GM12801 (cell line): ENCODE results near the gene MORN5.

Experiments used
- TF ChIP-seq, protein P1 (sequence below): IDR thresholded peaks from one replicate; pipeline ENCODE4 v1.5.1; 2011; ENCODE audit warnings: control low read depth; ENCODE audit not compliant: insufficient read length; ENCODE audit errors: extremely low read depth

The MORN5 gene

DNA sequence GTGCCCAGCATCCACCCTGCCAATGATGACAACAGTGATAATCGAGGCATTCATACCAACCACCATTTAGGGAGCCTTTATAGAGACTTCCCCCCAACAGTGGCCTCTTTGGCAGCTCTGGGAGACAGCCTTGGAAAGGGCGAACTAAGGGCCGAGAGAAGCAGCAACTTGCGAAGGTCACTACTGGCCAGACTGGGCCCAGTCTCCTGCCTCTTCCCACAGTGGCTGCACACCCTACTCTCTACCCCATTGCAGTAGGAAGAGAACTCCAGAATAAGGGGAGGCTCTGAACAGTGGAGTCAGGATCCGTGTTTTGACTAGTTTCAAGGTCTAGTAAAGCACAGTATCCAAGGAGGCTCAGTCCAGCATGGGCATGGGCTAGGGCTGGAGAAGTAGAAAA, 63.7 kb downstream of the MORN5 start:
- TF ChIP-seq, protein P1, sequence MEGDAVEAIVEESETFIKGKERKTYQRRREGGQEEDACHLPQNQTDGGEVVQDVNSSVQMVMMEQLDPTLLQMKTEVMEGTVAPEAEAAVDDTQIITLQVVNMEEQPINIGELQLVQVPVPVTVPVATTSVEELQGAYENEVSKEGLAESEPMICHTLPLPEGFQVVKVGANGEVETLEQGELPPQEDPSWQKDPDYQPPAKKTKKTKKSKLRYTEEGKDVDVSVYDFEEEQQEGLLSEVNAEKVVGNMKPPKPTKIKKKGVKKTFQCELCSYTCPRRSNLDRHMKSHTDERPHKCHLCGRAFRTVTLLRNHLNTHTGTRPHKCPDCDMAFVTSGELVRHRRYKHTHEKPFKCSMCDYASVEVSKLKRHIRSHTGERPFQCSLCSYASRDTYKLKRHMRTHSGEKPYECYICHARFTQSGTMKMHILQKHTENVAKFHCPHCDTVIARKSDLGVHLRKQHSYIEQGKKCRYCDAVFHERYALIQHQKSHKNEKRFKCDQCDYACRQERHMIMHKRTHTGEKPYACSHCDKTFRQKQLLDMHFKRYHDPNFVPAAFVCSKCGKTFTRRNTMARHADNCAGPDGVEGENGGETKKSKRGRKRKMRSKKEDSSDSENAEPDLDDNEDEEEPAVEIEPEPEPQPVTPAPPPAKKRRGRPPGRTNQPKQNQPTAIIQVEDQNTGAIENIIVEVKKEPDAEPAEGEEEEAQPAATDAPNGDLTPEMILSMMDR: no peak

DNA sequence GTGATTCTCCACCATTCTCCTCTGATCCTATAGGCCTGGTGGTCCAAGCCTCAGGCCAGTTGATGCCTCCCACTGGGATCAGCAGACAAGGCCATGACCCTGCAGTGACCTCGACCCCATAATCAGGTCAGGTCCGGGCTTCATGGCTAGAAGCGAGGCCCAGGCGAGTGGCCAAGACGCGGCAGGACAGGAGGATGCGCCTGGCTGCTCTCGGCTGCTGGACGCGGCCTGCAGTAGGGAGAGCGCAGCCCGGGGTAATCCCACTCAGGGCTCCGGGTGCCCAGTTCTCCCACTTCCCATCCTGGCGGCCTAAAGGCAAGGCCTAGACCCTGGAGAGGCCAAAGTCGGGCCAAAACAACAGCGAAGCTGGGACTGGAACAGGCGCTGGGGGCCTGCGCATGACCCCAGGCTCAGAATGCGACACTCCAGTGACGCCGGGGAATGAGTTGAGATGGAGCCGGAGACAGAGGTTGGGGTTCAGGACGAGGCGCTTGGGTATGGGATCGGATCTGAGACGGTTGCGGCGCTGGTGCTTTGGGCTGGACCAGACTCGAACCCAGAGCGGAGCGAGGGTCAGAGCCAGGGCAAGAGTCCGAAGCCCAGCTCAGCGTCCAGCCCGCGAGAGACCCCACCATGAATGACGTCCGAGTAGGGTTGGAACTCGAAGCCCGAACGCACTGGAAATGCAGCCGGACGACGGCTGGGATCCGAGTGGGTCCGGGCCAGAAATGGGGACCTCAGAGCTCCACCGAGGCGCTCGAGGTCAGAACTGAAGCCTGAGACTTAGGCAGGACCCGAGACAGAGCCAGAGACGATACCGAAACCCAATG, 65.8 kb downstream of the MORN5 start:
- TF ChIP-seq, protein P1: no peak

DNA sequence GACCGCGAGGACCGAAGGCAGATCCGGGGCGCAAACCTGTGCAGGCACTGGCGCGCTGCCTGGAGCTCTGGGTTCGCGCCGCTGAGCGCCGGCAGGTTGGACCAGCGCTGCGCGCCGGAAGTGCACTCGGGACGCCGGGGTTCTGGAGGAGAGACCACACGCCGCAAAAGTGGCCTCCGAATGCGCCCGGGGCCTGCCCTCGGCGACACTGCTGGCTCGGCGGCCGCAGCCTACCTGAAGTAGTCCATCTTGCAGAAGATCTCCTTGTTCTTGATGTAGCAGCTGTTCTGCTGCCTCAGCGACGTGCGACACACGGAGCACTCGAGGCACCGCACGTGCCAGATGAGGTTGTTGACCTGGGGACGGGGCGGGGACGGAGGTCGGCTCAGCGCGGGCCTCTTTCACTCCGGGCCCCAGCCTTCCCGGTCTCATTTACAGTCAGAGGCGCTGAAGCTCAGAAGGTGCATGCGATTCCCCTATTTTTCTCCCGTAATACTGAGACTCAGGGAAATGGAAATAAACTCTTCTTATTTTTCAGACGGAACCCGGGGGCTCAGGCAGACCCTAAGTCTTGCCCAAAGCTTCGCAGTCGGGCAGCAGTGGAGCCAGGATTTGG, 66.5 kb downstream of the MORN5 start:
- TF ChIP-seq, protein P1: no peak

DNA sequence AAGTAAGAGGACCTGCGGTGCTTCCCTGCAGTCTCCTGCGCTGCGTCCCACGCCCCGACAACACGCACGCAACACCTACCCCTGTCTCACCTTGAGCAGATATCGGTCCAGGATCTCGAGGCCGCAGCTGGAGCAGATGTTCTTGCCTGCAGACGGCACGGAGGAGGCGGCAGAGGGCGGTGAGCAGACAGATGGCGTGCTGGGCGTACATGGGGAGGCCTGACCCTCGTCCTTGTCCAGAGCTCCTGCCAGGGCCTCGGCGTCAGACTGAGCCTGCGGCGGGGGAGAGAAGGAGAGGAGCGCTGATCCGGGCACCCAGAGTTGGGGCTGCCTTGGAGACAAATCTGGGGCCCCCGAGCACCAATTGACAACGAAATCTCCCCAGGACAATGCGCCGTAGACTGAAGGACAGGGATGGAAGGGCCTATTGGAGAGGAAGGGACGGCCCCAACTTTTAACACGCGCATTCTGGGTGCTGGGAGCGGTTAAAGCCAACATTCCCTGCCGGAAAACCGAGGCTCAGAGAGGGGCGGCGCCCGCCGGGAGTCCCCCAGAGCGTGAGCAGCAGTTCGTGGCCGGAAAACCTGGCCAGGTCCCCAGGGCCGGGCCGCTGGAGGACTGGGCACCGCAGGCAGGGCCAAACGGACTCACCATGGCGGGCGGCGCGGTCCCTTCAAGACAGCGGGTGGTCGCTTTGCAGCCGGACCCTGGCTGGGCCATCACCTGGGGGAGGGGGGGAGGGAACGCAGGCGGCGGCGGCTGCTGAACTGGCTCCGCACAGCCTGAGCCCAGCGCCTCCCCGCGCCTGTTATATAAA, 67.3 kb downstream of the MORN5 start:
- TF ChIP-seq, protein P1: no peak

DNA sequence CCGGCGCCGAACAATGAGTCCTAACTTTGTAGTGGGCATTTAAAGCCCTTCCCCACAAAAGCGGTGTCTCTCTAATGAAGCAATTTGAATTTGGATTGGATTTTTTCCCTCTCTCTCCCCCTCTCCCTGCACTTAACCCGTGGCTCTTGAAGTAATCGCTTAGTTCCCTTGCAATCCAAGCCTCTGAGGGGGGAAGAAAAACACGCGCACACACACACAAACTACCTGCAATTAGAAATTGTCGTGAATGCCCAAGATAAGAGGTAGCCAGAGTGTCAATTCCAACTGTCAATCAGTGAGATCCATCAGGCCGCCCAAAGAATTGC, 67.8 kb downstream of the MORN5 start:
- TF ChIP-seq, protein P1: no peak

DNA sequence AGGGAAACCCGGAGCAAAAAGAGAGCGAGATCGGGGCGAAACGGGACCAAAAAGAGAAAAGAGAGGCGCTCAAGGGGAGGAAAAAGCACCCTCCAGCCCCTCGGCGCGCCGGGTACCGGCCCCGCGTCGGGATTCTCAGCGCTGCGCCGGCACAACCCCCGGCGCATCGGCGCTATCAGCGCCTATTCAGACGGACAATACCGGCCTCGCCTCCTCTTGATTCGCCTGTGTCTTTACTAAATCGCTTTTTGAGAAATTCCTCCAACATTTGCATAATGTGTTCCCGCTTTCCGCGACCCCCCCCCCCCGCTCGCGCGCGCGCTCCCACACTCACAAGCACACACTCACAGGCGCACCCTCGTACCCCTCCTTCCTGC, 68.5 kb downstream of the MORN5 start:
- TF ChIP-seq, protein P1: no peak

DNA sequence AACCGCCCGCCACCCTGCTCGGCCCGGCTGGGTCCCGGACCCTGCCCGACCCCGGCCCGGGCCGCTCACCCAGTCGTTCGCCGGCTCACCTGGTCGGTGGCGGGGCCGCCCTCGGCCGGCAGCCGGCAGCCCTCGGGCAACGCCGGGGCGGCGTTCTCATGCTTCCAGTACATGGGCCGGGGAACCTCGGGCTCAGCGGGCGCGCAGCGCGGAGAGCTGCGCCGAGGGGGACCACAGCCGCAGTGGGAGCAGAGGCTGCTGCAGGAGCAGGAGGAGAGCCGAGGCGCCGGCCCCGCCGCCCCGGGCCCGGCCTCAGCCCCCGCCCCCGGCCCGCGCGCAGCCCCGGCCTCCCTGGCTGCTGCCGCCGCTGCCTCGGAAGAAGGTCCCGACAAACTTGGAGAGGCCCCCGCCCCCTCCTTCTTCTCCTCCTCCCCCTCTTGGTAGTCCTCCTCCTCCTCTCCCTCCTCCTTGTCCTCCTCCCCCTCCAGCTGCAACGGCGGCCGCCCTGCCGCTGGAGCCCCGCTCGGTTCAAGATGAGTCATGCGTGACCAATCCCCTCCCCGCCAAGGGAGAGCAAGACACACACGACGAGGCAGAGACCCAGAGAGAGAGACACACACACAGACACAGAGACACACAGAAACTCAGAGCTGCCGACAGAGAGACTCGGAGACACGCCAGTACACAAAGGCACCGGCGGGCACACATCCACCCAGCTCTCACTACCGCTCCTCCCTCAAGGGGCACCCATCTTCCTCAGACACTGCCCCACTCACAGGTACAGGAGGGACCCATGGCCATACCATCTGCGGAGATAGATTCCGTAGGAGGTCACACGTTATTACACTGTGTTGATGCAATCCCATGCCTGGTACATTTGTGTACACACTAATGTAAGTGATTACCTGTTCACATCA, 69.1 kb downstream of the MORN5 start, which contains the start of gene LHX6:
TSS of gene LHX6 (minus strand) at position 390 of the 917 bp plus-strand sequence. CDS start at position 173, 217 bp downstream.
- TF ChIP-seq, protein P1: no peak
